Fibroblast of lung (primary cell): ENCODE measurements around the gene QSOX2. TPM values are rescaled to one million over a fixed set of nuclear protein-coding genes. Genes with fewer than 3 reads are reported as not detected.

Experiments
- DNase-seq, 2 donors: peaks; one replicate each; pipeline versions ENCODE4 v3.0.0 to v3.0.0-alpha.2; 2010; ENCODE audit warnings: low read depth in 2 of 2
- H2AFZ ChIP-seq: 2 replicates; pipeline ENCODE4 v1.5.1; 2012; ENCODE audit warnings: low read length, control low read depth, inconsistent platforms
- H3K27ac ChIP-seq: 2 replicates; pipeline ENCODE4 v1.5.1; 2011; ENCODE audit warnings: low read length, control low read depth; ENCODE audit not compliant: insufficient read depth
- H3K27me3 ChIP-seq: 2 replicates; pipeline ENCODE4 v1.5.1; 2011; ENCODE audit warnings: mild to moderate bottlenecking, low read length; ENCODE audit not compliant: control insufficient read depth, insufficient read depth
- H3K36me3 ChIP-seq: 2 replicates; pipeline ENCODE4 v1.5.1; 2011; ENCODE audit warnings: low read length; ENCODE audit not compliant: control insufficient read depth, insufficient read depth
- H3K4me1 ChIP-seq: 2 replicates; pipeline ENCODE4 v1.5.1; 2011; ENCODE audit warnings: low read length; ENCODE audit not compliant: control insufficient read depth, insufficient read depth; ENCODE audit errors: extremely low read depth
- H3K4me2 ChIP-seq: 2 replicates; pipeline ENCODE4 v1.5.1; 2011; ENCODE audit warnings: low read length, control low read depth; ENCODE audit not compliant: insufficient read depth; ENCODE audit errors: extremely low read depth
- H3K4me3 ChIP-seq, 4 experiments: fragments of 200-600 bp in 1 of 4; sonication (generic) in 1 of 4; replicated peaks in 1 of 4; 2 replicates each; pipeline ENCODE4 v1.5.1; 2011 to 2016; ENCODE audit warnings: low read length in 4 of 4, low read depth in 3 of 4, mild to moderate bottlenecking in 3 of 4, control low read depth in 2 of 4, inconsistent platforms in 1 of 4, mixed read lengths in 1 of 4; ENCODE audit not compliant: insufficient read depth in 1 of 4; ENCODE audit errors: control extremely low read depth in 1 of 4
- H3K79me2 ChIP-seq: 2 replicates; pipeline ENCODE4 v1.5.1; 2012; ENCODE audit warnings: mild to moderate bottlenecking, low read length, inconsistent platforms; ENCODE audit not compliant: control insufficient read depth, insufficient read depth
- H3K9ac ChIP-seq: 2 replicates; pipeline ENCODE4 v1.5.1; 2011; ENCODE audit warnings: mild to moderate bottlenecking, low read length, control low read depth; ENCODE audit not compliant: insufficient read depth
- H3K9me3 ChIP-seq: 2 replicates; pipeline ENCODE4 v1.5.1; 2012; ENCODE audit warnings: low read depth, low read length; ENCODE audit not compliant: control insufficient read depth, insufficient read depth
- H4K20me1 ChIP-seq: 2 replicates; pipeline ENCODE4 v1.5.1; 2011; ENCODE audit warnings: low read length; ENCODE audit not compliant: control insufficient read depth, insufficient read depth; ENCODE audit errors: extremely low read depth
- CTCF ChIP-seq, 2 donors: IDR thresholded peaks in 1 of 2; conservative IDR thresholded peaks in 1 of 2; 1 replicate in 1 of 2; 2 replicates in 1 of 2; pipeline ENCODE4 v1.5.1; 2011 to 2012; ENCODE audit warnings: low read length in 2 of 2, control low read depth in 1 of 2, inconsistent platforms in 1 of 2, low read depth in 1 of 2, mild to moderate bottlenecking in 1 of 2
- EZH2 ChIP-seq: IDR thresholded peaks from 2 replicates; pipeline ENCODE4 v1.5.1; 2012; ENCODE audit warnings: low read length, control low read depth, mild to moderate bottlenecking; ENCODE audit errors: missing control alignments
- polyA plus RNA-seq, 2 donors: library from polyadenylated mRNA; depleted of rRNA in 1 of 2; stranded (reverse) in 1 of 2; unstranded in 1 of 2; fragments of >200 nt; gene quantifications; 2 replicates each; pipeline ENCODE4 v1.2.1, GENCODE V29; 2011 to 2012; ENCODE audit warnings: missing spikeins in 1 of 2
- total RNA-seq: library from RNA; depleted of rRNA; stranded (reverse); fragments of >200 nt; gene quantifications from 2 replicates; pipeline ENCODE4 v1.2.1, GENCODE V29; 2014

Gene QSOX2
- total and polyA plus RNA-seq, 2 donors (not counting 1 experiment from before 2014, with no cell fraction given), result 7.8 to 13.2 TPM

- H3K27ac ChIP-seq, result no peak overlapping the region
Measured at GRCh38 chr9:136201609-136202453, 43.8 kb downstream of the QSOX2 start.

GRCh38 chr9:136201174-136201573 is 44.4 kb downstream of the QSOX2 start:
- H3K9ac ChIP-seq, result no peak overlapping the region

More at GRCh38 chr9:136201609-136202453, 43.8 kb downstream of the QSOX2 start:
- DNase-seq, result peak in 1 of 2 donors; percentile 20
- Histone ChIP-seq H3K9ac (no peak overlapping the region), H3K4me1 (no peaks in the 10 kb centered on the region), H3K27me3 (peaks cover 66% of the 10 kb centered on the region), H3K9me3 (no peaks in the 10 kb centered on the region), H3K4me2 (no peak overlapping the region), H3K4me3 (no peak overlapping the region), H3K36me3 (no peaks in the 10 kb centered on the region), H3K79me2 (no peaks in the 10 kb centered on the region), H2AFZ (no peak overlapping the region), H4K20me1 (no peaks in the 10 kb centered on the region)
- TF ChIP-seq EZH2, result peak; percentile 58
- TF ChIP-seq CTCF (conservative IDR thresholded peaks at IDR 0.05 in 1 of 2, IDR thresholded peaks at IDR 0.05 in 1 of 2; ENCODE audit: low read depth in 1 of 2, low read length in 2 of 2), result no peak

More at GRCh38 chr9:136201174-136201573, 44.4 kb downstream of the QSOX2 start:
- Histone ChIP-seq H3K4me3 (no peak overlapping the region), H3K79me2 (no peaks in the 10 kb centered on the region), H3K36me3 (no peaks in the 10 kb centered on the region), H3K27ac (no peak overlapping the region), H3K4me1 (no peaks in the 10 kb centered on the region), H4K20me1 (no peaks in the 10 kb centered on the region), H3K27me3 (peaks cover 72% of the 10 kb centered on the region), H3K9me3 (no peaks in the 10 kb centered on the region), H2AFZ (no peak overlapping the region), H3K4me2 (no peak overlapping the region)
- DNase-seq, result no peak
- TF ChIP-seq CTCF (conservative IDR thresholded peaks at IDR 0.05 in 1 of 2, IDR thresholded peaks at IDR 0.05 in 1 of 2; ENCODE audit: low read depth in 1 of 2, low read length in 2 of 2), result no peak
- no peak for TF ChIP-seq EZH2
